Calu3 (cell line): Measurements from ENCODE around the gene UGT2A1. TPM values are rescaled to one million over a fixed set of nuclear protein-coding genes. Genes with fewer than 3 reads are reported as not detected.

Source experiments
- BruUV-seq: library from RNA; stranded (reverse); fragments of 400-500 nt; replicated peaks from 2 replicates; lab custom pipeline; 2021; lab: Mats Ljungman, UMichigan
- CTCF ChIA-PET: fragments of 300-600 bp; sonication (Branson Sonifier 250); formaldehyde crosslinking; loops from one replicate; lab custom pipeline; 2022; ENCODE audit warnings: antibody characterized with exemption; lab: Charles Lee
- DNase-seq: peaks from one replicate; pipeline ENCODE4 v3.0.0; 2022
- H3K27ac Mint-ChIP-seq: one replicate; pipeline ENCODE4 v1.8.0; 2022; ENCODE audit warnings: mixed read lengths; ENCODE audit not compliant: unreplicated experiment
- H3K27me3 Mint-ChIP-seq: one replicate; pipeline ENCODE4 v1.8.0; 2022; ENCODE audit warnings: mixed read lengths; ENCODE audit not compliant: unreplicated experiment
- H3K36me3 Mint-ChIP-seq: one replicate; pipeline ENCODE4 v1.8.0; 2022; ENCODE audit warnings: mild to moderate bottlenecking, moderate library complexity, mixed read lengths; ENCODE audit not compliant: insufficient read depth, unreplicated experiment
- H3K4me1 Mint-ChIP-seq: one replicate; pipeline ENCODE4 v1.8.0; 2022; ENCODE audit warnings: mild to moderate bottlenecking, low read depth, mixed read lengths; ENCODE audit not compliant: unreplicated experiment
- H3K4me3 Mint-ChIP-seq: one replicate; pipeline ENCODE4 v1.8.0; 2022; ENCODE audit warnings: mild to moderate bottlenecking, low read depth, moderate library complexity, mixed read lengths; ENCODE audit not compliant: unreplicated experiment
- H3K9me3 Mint-ChIP-seq: one replicate; pipeline ENCODE4 v1.8.0; 2022; ENCODE audit warnings: low read depth, mixed read lengths; ENCODE audit not compliant: unreplicated experiment
- intact Hi-C: fragments of 100-400 bp; cut with micrococcal nuclease; formaldehyde crosslinking; loops from one replicate; pipeline ENCODE4 v1.10.0; 2022; ENCODE audit not compliant: unreplicated experiment
- total RNA-seq: library from RNA; stranded (reverse); gene quantifications from 2 replicates; pipeline ENCODE4 v1.2.3, GENCODE V29; 2022
- TF ChIP-seq, protein P1 (sequence below): fragments of 200-600 bp; IDR thresholded peaks from one replicate; pipeline ENCODE4 v1.8.0; 2022; ENCODE audit warnings: antibody characterized with exemption; ENCODE audit not compliant: unreplicated experiment

Gene UGT2A1
- total RNA-seq, 1 experiment from 2014 or later: not detected

DNA sequence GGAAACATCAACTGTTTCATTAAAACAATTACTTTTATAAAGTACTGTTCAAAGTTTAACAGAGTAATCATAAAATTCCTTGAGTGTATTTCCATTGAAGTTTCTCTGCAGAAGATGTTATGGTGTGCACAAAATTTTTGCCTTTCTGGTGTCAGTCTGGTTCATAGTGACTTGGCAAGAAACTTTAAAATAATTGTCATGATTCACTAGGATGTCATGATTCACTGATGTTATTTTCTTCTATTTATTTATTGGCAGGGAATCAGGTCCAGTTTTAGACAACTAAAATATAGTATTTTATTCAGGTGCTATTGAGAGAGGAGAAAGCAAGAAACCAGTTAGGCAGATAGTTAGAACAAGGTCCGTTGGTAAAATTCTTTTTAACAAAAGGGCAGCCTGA, 3.8 kb downstream of the UGT2A1 start:
- intact Hi-C loops: no loop called here
- no peak overlapping the region for H3K4me3 Mint-ChIP-seq
- CTCF ChIA-PET: no interaction called here
- no peak overlapping the region for H3K27ac Mint-ChIP-seq
- no peaks in the 10 kb centered on the region for H3K4me1 Mint-ChIP-seq
- H3K27me3 Mint-ChIP-seq: no peaks in the 10 kb centered on the region
- BruUV-seq: no TSS peak
- no peaks in the 10 kb centered on the region for H3K36me3 Mint-ChIP-seq
- DNase-seq: no peak
- TF ChIP-seq, protein P1, sequence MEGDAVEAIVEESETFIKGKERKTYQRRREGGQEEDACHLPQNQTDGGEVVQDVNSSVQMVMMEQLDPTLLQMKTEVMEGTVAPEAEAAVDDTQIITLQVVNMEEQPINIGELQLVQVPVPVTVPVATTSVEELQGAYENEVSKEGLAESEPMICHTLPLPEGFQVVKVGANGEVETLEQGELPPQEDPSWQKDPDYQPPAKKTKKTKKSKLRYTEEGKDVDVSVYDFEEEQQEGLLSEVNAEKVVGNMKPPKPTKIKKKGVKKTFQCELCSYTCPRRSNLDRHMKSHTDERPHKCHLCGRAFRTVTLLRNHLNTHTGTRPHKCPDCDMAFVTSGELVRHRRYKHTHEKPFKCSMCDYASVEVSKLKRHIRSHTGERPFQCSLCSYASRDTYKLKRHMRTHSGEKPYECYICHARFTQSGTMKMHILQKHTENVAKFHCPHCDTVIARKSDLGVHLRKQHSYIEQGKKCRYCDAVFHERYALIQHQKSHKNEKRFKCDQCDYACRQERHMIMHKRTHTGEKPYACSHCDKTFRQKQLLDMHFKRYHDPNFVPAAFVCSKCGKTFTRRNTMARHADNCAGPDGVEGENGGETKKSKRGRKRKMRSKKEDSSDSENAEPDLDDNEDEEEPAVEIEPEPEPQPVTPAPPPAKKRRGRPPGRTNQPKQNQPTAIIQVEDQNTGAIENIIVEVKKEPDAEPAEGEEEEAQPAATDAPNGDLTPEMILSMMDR: no peak
- H3K9me3 Mint-ChIP-seq: no peaks in the 10 kb centered on the region

DNA sequence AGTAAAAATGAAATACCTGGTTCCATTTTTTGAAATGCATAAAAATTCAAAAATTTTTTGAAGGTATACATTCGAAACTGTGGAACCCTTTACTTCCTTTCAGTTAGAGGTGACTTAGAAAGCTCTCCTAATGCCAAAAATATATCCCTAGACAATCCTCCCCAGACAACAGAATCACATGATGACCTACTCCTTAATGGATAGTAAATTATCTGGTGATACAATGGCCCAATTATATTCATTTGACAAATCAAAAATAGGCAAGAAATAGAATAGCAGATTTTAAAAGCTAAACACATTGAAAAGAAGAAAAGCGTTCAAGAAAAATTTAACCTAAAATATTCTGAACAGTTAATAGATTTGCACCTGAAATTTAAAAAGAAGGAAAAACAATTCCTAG, 10.1 kb downstream of the UGT2A1 start:
- TF ChIP-seq, protein P1: no peak
- intact Hi-C loops: no loop called here
- no peak for DNase-seq
- Mint-ChIP-seq H3K27ac (no peak overlapping the region), H3K36me3 (no peaks in the 10 kb centered on the region), H3K4me1 (no peaks in the 10 kb centered on the region), H3K4me3 (no peak overlapping the region), H3K9me3 (no peaks in the 10 kb centered on the region), H3K27me3 (no peaks in the 10 kb centered on the region)
- CTCF ChIA-PET: no interaction called here
- no TSS peak for BruUV-seq

DNA sequence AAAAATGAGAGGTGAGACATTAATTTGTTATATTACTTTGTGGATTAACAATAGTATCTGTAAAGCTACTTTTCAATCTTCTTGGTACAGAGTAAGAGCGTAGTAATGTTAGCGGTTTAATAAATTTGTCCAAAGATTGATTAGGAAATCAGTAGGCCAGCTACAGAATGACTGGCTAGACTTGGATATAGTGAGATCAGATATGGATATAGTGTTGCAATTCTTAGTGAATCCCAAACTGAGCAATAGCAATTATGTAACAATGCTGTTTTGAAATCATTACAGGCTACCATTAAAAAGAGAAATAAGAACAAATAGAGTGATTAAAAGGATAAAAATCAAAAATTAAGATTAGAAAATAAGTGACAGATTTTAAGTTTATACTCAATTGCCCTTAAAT, 12.8 kb downstream of the UGT2A1 start:
- TF ChIP-seq, protein P1: no peak
- no peak overlapping the region for H3K27ac Mint-ChIP-seq
- no peaks in the 10 kb centered on the region for H3K36me3 Mint-ChIP-seq
- H3K4me3 Mint-ChIP-seq: no peak overlapping the region
- no peaks in the 10 kb centered on the region for H3K4me1 Mint-ChIP-seq
- H3K9me3 Mint-ChIP-seq: no peaks in the 10 kb centered on the region
- intact Hi-C loops: no loop called here
- no TSS peak for BruUV-seq
- no peaks in the 10 kb centered on the region for H3K27me3 Mint-ChIP-seq
- DNase-seq: no peak
- CTCF ChIA-PET: no interaction called here

DNA sequence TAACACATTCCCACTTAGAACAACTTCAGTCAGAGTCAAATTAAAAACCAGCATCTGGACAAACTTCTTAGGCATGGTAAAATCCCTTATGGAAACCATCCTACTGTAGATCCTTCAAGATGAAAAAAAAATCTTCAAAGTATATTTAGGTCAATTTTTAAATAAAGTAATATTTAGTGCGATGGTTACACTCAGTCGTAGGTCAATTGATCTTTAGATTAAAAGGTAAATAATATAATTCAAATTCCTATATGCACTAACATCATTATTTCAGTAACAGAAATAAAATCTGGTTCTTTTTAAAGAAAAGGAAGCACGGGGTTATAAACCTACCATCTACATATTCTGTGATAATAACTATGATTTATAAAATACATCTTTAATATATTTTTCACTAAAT, 13.5 kb downstream of the UGT2A1 start, which contains the start of gene UGT2A2:
Gene UGT2A2, minus strand, starts transcription at position 101 of the 400 bp plus-strand sequence. Its CDS starts 2 bp downstream, at position 99.
- Mint-ChIP-seq H3K27ac (no peak within 1 kb of the TSS), H3K9me3 (no peaks in the 10 kb centered on the region), H3K27me3 (no peaks in the 10 kb centered on the region), H3K36me3 (no peaks in the 10 kb centered on the region), H3K4me1 (no peaks in the 10 kb centered on the region), H3K4me3 (no peak within 1 kb of the TSS)
- no peak for DNase-seq
- intact Hi-C loops: no loop called here
- BruUV-seq: no TSS peak
- TF ChIP-seq, protein P1: no peak
- CTCF ChIA-PET: no interaction called here
